HepG2 (cell line): ENCODE measurements around the gene GPN2. TPM values are rescaled to one million over a fixed set of nuclear protein-coding genes. Genes with fewer than 3 reads are reported as not detected.

ENCODE experiments used
- ETV5 ChIP-seq: IDR thresholded peaks from 2 replicates; pipeline ENCODE4 v1.6.1; 2018; ENCODE audit warnings: missing biosample characterization, missing genetic modification reagents, inconsistent platforms, borderline replicate concordance
- FOXK1 ChIP-seq: sonication (generic); formaldehyde crosslinking; IDR thresholded peaks from 2 replicates; pipeline ENCODE4 v1.4.0; 2020; ENCODE audit warnings: low read depth, missing genetic modification reagents, borderline replicate concordance
- HOXA3 ChIP-seq: sonication (generic); formaldehyde crosslinking; IDR thresholded peaks from 2 replicates; pipeline ENCODE4 v1.5.0; 2020; ENCODE audit warnings: missing genetic modification reagents
- KAT8 ChIP-seq: IDR thresholded peaks from 2 replicates; pipeline ENCODE4 v1.6.1; 2016; ENCODE audit warnings: missing genetic modification reagents, missing compliant biosample characterization
- KLF6 ChIP-seq: IDR thresholded peaks from 2 replicates; pipeline ENCODE4 v1.8.0; 2016; ENCODE audit warnings: missing biosample characterization, missing genetic modification reagents
- MYC ChIP-seq: sonication (generic); formaldehyde crosslinking; IDR thresholded peaks from 2 replicates; pipeline ENCODE4 v1.9.0; 2021; ENCODE audit warnings: missing genetic modification reagents, borderline replicate concordance
- NR2F2 ChIP-seq: IDR thresholded peaks from 2 replicates; pipeline ENCODE4 v1.6.1; 2012; ENCODE audit warnings: low read depth, inconsistent platforms, borderline replicate concordance
- PITX1 ChIP-seq: sonication (generic); formaldehyde crosslinking; IDR thresholded peaks from 2 replicates; pipeline ENCODE4 v1.5.1; 2020; ENCODE audit warnings: mild to moderate bottlenecking, missing genetic modification reagents
- RBAK ChIP-seq: sonication (generic); formaldehyde crosslinking; IDR thresholded peaks from 2 replicates; pipeline ENCODE4 v1.5.1; 2020; ENCODE audit warnings: mild to moderate bottlenecking, missing genetic modification reagents
- RCOR2 ChIP-seq: IDR thresholded peaks from 2 replicates; pipeline ENCODE4 v1.6.1; 2016; ENCODE audit warnings: missing biosample characterization, missing genetic modification reagents
- RFX5 ChIP-seq: IDR thresholded peaks from 2 replicates; pipeline ENCODE4 v1.6.1; 2011; ENCODE audit warnings: low read depth, low read length, improper control_type of control experiment
- SMC3 ChIP-seq: IDR thresholded peaks from 2 replicates; pipeline ENCODE4 v1.6.1; 2011; ENCODE audit warnings: low read length, improper control_type of control experiment
- SMYD3 ChIP-seq: sonication (generic); formaldehyde crosslinking; IDR thresholded peaks from 2 replicates; pipeline ENCODE4 v1.8.1; 2023; ENCODE audit warnings: mild to moderate bottlenecking, missing genetic modification reagents
- ZNF12 ChIP-seq: sonication (generic); formaldehyde crosslinking; IDR thresholded peaks from 2 replicates; pipeline ENCODE4 v1.5.0; 2020; ENCODE audit warnings: missing genetic modification reagents
- ZNF121 ChIP-seq: sonication (generic); formaldehyde crosslinking; IDR thresholded peaks from 2 replicates; pipeline ENCODE4 v1.5.0; 2020; ENCODE audit warnings: mild to moderate bottlenecking, missing genetic modification reagents
- ZNF17 ChIP-seq: sonication (generic); formaldehyde crosslinking; IDR thresholded peaks from 2 replicates; pipeline ENCODE4 v1.5.0; 2020; ENCODE audit warnings: mild to moderate bottlenecking, missing genetic modification reagents
- ZNF230 ChIP-seq: sonication (generic); formaldehyde crosslinking; IDR thresholded peaks from 2 replicates; pipeline ENCODE4 v1.4.0; 2020; ENCODE audit warnings: mild to moderate bottlenecking, missing genetic modification reagents
- ZNF567 ChIP-seq: sonication (generic); formaldehyde crosslinking; IDR thresholded peaks from 2 replicates; pipeline ENCODE4 v1.8.1; 2023; ENCODE audit warnings: mild to moderate bottlenecking, missing genetic modification reagents, borderline replicate concordance
- ZNF747 ChIP-seq: sonication (generic); formaldehyde crosslinking; IDR thresholded peaks from 2 replicates; pipeline ENCODE4 v1.8.1; 2023; ENCODE audit warnings: missing genetic modification reagents, mild to moderate bottlenecking, borderline replicate concordance
- ZNF792 ChIP-seq: IDR thresholded peaks from 2 replicates; pipeline ENCODE4 v1.6.1; 2016
- ZNF878 ChIP-seq: sonication (generic); formaldehyde crosslinking; IDR thresholded peaks from 2 replicates; pipeline ENCODE4 v1.8.1; 2023; ENCODE audit warnings: mild to moderate bottlenecking, missing genetic modification reagents, moderate library complexity
- polyA plus RNA-seq, 8 experiments: library from polyadenylated mRNA; depleted of rRNA in 3 of 8; stranded (reverse) in 7 of 8; unstranded in 1 of 8; fragments of >200 nt; fragmentation: Illumina TruSeq in 4 of 8; extraction: Trizol in 4 of 8; gene quantifications; 2 replicates each; pipeline versions ENCODE4 v1.2.1 to v1.2.3, GENCODE V29; 2011 to 2016; ENCODE audit warnings: low read depth in 4 of 8, missing spikeins in 1 of 8, mixed read lengths in 1 of 8; ENCODE audit not compliant: insufficient read depth in 1 of 8
- total RNA-seq, 5 experiments: library from RNA; depleted of rRNA; stranded (reverse); fragments of >200 nt; fragmentation: Illumina TruSeq; extraction: Trizol; gene quantifications; 2 replicates each; pipeline ENCODE4 v1.2.3, GENCODE V29; 2016; ENCODE audit warnings: low read depth in 1 of 5
- TF ChIP-seq, protein P1 (sequence below): sonication (generic); formaldehyde crosslinking; IDR thresholded peaks from 2 replicates; pipeline ENCODE4 v1.5.0; 2020; ENCODE audit warnings: mild to moderate bottlenecking, missing genetic modification reagents
- TF ChIP-seq, protein P2 (sequence below): IDR thresholded peaks from 2 replicates; pipeline ENCODE4 v1.6.1; 2016; ENCODE audit warnings: missing genetic modification reagents, missing compliant biosample characterization
- TF ChIP-seq, protein P3 (sequence below): sonication (generic); formaldehyde crosslinking; IDR thresholded peaks from 2 replicates; pipeline ENCODE4 v1.8.0; 2022; ENCODE audit warnings: mild to moderate bottlenecking, missing genetic modification reagents, borderline replicate concordance
- TF ChIP-seq, protein P4 (sequence below): sonication (generic); formaldehyde crosslinking; IDR thresholded peaks from 2 replicates; pipeline ENCODE4 v1.4.0; 2020; ENCODE audit warnings: mild to moderate bottlenecking, missing genetic modification reagents

The GPN2 gene
- total and polyA plus RNA-seq, 2 of the 13 experiments (the other 11 are each of a cell fraction or from before 2014, with no cell fraction given), result 19.3 to 38.9 TPM

DNA sequence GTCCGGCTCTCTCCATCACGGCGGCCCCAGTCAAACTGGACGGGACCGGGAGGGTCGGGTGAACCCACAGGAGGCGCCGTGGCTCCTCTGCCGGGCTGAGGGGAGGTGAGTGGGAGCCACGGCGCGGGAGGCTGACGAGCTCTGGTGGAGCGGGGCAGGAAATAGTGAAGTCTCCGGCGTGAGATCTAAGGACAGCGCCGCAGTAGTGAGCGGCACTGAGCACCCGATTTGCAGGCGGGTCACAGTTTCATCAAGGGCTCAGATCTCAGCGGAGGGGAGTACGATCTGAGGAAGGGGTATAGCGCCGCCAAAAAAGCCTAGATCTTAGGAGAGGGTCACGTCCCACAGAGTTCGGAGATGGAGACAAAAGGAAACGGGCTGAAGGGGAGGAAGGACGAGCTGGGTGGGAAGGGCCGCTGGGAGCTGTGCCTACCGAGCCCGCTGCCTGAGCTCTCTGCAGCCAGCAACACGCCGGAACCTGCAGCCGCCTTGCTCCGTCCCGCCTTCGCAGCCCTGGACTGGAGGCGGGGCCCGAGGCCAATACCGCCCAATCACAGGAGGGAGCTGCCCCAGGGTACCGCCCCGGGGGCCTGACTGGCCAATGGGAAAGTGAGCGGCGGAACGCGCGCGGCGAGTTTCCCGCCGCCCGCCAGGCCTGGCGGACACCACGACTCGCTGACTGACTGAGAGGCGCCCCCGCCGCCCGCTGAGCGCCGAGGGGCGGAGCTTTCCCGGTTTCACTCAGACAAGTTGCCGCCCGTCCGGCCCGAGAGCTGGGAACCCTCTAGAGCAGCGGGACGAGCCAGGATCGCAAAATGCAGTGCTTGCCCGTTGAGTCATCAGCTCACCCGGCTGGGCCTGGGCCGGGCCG, 25.2 kb downstream of the GPN2 start (continued):
- no peak for TF ChIP-seq RFX5
- peak; percentile 35; the same call in 1 of the 2 replicates for TF ChIP-seq ETV5 (CRISPR knock-in tag)
- TF ChIP-seq PITX1 (CRISPR knock-in tag), result no peak
- TF ChIP-seq RCOR2 (CRISPR knock-in tag), result no peak
- no peak for TF ChIP-seq ZNF12 (CRISPR knock-in tag)
- TF ChIP-seq ZNF17 (CRISPR knock-in tag), result no peak
- TF ChIP-seq ZNF121 (CRISPR knock-in tag), result no peak
- no peak for TF ChIP-seq SMC3
- TF ChIP-seq, protein P1, sequence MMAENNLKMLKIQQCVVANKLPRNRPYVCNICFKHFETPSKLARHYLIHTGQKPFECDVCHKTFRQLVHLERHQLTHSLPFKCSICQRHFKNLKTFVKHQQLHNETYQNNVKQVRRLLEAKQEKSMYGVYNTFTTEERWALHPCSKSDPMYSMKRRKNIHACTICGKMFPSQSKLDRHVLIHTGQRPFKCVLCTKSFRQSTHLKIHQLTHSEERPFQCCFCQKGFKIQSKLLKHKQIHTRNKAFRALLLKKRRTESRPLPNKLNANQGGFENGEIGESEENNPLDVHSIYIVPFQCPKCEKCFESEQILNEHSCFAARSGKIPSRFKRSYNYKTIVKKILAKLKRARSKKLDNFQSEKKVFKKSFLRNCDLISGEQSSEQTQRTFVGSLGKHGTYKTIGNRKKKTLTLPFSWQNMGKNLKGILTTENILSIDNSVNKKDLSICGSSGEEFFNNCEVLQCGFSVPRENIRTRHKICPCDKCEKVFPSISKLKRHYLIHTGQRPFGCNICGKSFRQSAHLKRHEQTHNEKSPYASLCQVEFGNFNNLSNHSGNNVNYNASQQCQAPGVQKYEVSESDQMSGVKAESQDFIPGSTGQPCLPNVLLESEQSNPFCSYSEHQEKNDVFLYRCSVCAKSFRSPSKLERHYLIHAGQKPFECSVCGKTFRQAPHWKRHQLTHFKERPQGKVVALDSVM (CRISPR knock-in tag), result peak; percentile 35; the same call in 1 of the 2 replicates
- TF ChIP-seq, protein P2, sequence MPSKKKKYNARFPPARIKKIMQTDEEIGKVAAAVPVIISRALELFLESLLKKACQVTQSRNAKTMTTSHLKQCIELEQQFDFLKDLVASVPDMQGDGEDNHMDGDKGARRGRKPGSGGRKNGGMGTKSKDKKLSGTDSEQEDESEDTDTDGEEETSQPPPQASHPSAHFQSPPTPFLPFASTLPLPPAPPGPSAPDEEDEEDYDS (CRISPR knock-in tag), result peak; percentile 80
- TF ChIP-seq, protein P3, sequence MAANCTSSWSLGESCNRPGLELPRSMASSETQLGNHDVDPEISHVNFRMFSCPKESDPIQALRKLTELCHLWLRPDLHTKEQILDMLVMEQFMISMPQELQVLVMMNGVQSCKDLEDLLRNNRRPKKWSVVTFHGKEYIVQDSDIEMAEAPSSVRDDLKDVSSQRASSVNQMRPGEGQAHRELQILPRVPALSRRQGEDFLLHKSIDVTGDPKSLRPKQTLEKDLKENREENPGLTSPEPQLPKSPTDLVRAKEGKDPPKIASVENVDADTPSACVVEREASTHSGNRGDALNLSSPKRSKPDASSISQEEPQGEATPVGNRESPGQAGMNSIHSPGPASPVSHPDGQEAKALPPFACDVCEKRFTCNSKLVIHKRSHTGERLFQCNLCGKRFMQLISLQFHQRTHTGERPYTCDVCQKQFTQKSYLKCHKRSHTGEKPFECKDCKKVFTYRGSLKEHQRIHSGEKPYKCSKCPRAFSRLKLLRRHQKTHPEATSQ (CRISPR knock-in tag), result no peak
- TF ChIP-seq ZNF792, result peak; percentile 55; the same call in 1 of the 2 replicates
- TF ChIP-seq HOXA3 (CRISPR knock-in tag), result peak; percentile 73
- no peak for TF ChIP-seq KLF6 (CRISPR knock-in tag)
- peak; percentile 47; the same call in 1 of the 2 replicates for TF ChIP-seq MYC (CRISPR knock-in tag)
- TF ChIP-seq NR2F2, result no peak
- peak; percentile 96 for TF ChIP-seq ZNF878
- TF ChIP-seq ZNF567, result no peak
- TF ChIP-seq SMYD3, result peak; percentile 60; the same call in 1 of the 2 replicates
- 0 out of 2 replicates have a peak, but pooled peaks have one; percentile 39 for TF ChIP-seq FOXK1 (CRISPR knock-in tag)
- peak; percentile 56; the same call in 1 of the 2 replicates for TF ChIP-seq RBAK (CRISPR knock-in tag)
- peak; percentile 52 for TF ChIP-seq KAT8 (CRISPR knock-in tag)
- TF ChIP-seq ZNF747 (CRISPR knock-in tag), result no peak
- peak; percentile 77 for TF ChIP-seq ZNF230 (CRISPR knock-in tag)
- TF ChIP-seq, protein P4, sequence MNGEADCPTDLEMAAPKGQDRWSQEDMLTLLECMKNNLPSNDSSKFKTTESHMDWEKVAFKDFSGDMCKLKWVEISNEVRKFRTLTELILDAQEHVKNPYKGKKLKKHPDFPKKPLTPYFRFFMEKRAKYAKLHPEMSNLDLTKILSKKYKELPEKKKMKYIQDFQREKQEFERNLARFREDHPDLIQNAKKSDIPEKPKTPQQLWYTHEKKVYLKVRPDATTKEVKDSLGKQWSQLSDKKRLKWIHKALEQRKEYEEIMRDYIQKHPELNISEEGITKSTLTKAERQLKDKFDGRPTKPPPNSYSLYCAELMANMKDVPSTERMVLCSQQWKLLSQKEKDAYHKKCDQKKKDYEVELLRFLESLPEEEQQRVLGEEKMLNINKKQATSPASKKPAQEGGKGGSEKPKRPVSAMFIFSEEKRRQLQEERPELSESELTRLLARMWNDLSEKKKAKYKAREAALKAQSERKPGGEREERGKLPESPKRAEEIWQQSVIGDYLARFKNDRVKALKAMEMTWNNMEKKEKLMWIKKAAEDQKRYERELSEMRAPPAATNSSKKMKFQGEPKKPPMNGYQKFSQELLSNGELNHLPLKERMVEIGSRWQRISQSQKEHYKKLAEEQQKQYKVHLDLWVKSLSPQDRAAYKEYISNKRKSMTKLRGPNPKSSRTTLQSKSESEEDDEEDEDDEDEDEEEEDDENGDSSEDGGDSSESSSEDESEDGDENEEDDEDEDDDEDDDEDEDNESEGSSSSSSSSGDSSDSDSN (CRISPR knock-in tag), result peak; percentile 72; the same call in 1 of the 2 replicates
